ENCODE results near the gene CRYBG2. TPM values are rescaled to one million over a fixed set of nuclear protein-coding genes. Genes with fewer than 3 reads are reported as not detected.

CRYBG2 gene
- total RNA-seq, 1 experiment from 2014 or later, result 21.7 TPM

GRCh38 chr1:26401891-26402290 is 48.0 kb upstream of the CRYBG2 start:
- Histone ChIP-seq H3K9me2 (ENCODE audit: insufficient read depth) (no peaks in the 10 kb centered on the region), H3K27me3 (ENCODE audit: insufficient read depth, low read depth) (no peaks in the 10 kb centered on the region), H3K4me3 (no peak overlapping the region), H3K4me2 (no peak overlapping the region), H3K36me3 (ENCODE audit: low read depth) (no peaks in the 10 kb centered on the region), H3K27ac (no peak overlapping the region), H3K9me3 (ENCODE audit: insufficient read depth, low read depth) (no peaks in the 10 kb centered on the region), H3F3A (ENCODE audit: insufficient read depth, low read depth) (peaks cover 16% of the 10 kb centered on the region; the same call in 1 of the 2 replicates), H3K4me1 (replicated peaks; ENCODE audit: insufficient read depth) (peaks cover 12% of the 10 kb centered on the region), H4K20me1 (ENCODE audit: insufficient read depth) (no peaks in the 10 kb centered on the region), H2AFZ (no peak overlapping the region), H3K79me2 (ENCODE audit: low read depth) (no peaks in the 10 kb centered on the region)
- POLR2A ChIA-PET (ENCODE audit: unreplicated experiment), result no interaction called here
- DNase-seq, result no peak
- intact Hi-C loops (cut with micrococcal nuclease; ENCODE audit: unreplicated experiment), result no loop called here
- TF ChIP-seq CTCF (conservative IDR thresholded peaks at IDR 0.05) (no peak), EZH2 (IDR thresholded peaks at IDR 0.05; ENCODE audit: low read depth) (no peak)
- no TSS peak for BruUV-seq (replicated peaks)
- CTCF ChIA-PET, result no interaction called here

GRCh38 chr1:26399034-26399433 is 45.1 kb upstream of the CRYBG2 start:
- POLR2A ChIA-PET (ENCODE audit: unreplicated experiment), result no interaction called here
- intact Hi-C loops (cut with micrococcal nuclease; ENCODE audit: unreplicated experiment), result no loop called here

GRCh38 chr1:26395754-26396153 is 41.8 kb upstream of the CRYBG2 start:
- Histone ChIP-seq H4K20me1 (ENCODE audit: insufficient read depth) (no peaks in the 10 kb centered on the region), H3K4me1 (replicated peaks; ENCODE audit: insufficient read depth) (no peaks in the 10 kb centered on the region), H3K27ac (no peak overlapping the region), H3K4me2 (no peak overlapping the region), H3F3A (ENCODE audit: insufficient read depth, low read depth) (no peaks in the 10 kb centered on the region), H2AFZ (no peak overlapping the region), H3K9me3 (ENCODE audit: insufficient read depth, low read depth) (no peaks in the 10 kb centered on the region), H3K4me3 (no peak overlapping the region), H3K36me3 (ENCODE audit: low read depth) (no peaks in the 10 kb centered on the region), H3K9me2 (ENCODE audit: insufficient read depth) (no peaks in the 10 kb centered on the region), H3K27me3 (ENCODE audit: insufficient read depth, low read depth) (no peaks in the 10 kb centered on the region), H3K79me2 (ENCODE audit: low read depth) (no peaks in the 10 kb centered on the region)
- POLR2A ChIA-PET (ENCODE audit: unreplicated experiment), result no interaction called here
- intact Hi-C loops (cut with micrococcal nuclease; ENCODE audit: unreplicated experiment), result no loop called here
- TF ChIP-seq EZH2 (IDR thresholded peaks at IDR 0.05; ENCODE audit: low read depth), result no peak
- no peak for TF ChIP-seq CTCF (conservative IDR thresholded peaks at IDR 0.05)
- CTCF ChIA-PET, result no interaction called here
- DNase-seq, result no peak
- no TSS peak for BruUV-seq (replicated peaks)

More at GRCh38 chr1:26399034-26399433, 45.1 kb upstream of the CRYBG2 start:
- H3F3A ChIP-seq (ENCODE audit: insufficient read depth, low read depth), result peaks cover 1% of the 10 kb centered on the region; the same call in 1 of the 2 replicates
- no peaks in the 10 kb centered on the region for H3K9me2 ChIP-seq (ENCODE audit: insufficient read depth)
- no TSS peak for BruUV-seq (replicated peaks)
- TF ChIP-seq CTCF (conservative IDR thresholded peaks at IDR 0.05) (no peak), EZH2 (IDR thresholded peaks at IDR 0.05; ENCODE audit: low read depth) (no peak)
- H2AFZ ChIP-seq, result no peak overlapping the region
- no peaks in the 10 kb centered on the region for H3K79me2 ChIP-seq (ENCODE audit: low read depth)
- H4K20me1 ChIP-seq (ENCODE audit: insufficient read depth), result no peaks in the 10 kb centered on the region
- no peaks in the 10 kb centered on the region for H3K36me3 ChIP-seq (ENCODE audit: low read depth)
- CTCF ChIA-PET, result interaction anchor here (0.6 kb wide), 2 partner anchors 173 to 360 kb away, joined by 3 to 8 read pairs; no protein-coding TSS in a partner anchor
- no peak overlapping the region for H3K4me2 ChIP-seq
- no peak for DNase-seq
- no peak overlapping the region for H3K4me3 ChIP-seq
- H3K27me3 ChIP-seq (ENCODE audit: insufficient read depth, low read depth), result no peaks in the 10 kb centered on the region
- no peak overlapping the region for H3K27ac ChIP-seq
- no peaks in the 10 kb centered on the region for H3K9me3 ChIP-seq (ENCODE audit: insufficient read depth, low read depth)
- H3K4me1 ChIP-seq (replicated peaks; ENCODE audit: insufficient read depth), result no peaks in the 10 kb centered on the region
